ENCODE data around the gene TMEM18. TPM values are rescaled to one million over a fixed set of nuclear protein-coding genes. Genes with fewer than 3 reads are reported as not detected.
A peak's percentile ranks its signal among the peaks of the same experiment; 100 is the strongest.

TMEM18 gene
- total and polyA plus RNA-seq, 2 of the 13 experiments (the other 11 are each of a cell fraction or from before 2014, with no cell fraction given), result 45.9 to 49.4 TPM

DNA sequence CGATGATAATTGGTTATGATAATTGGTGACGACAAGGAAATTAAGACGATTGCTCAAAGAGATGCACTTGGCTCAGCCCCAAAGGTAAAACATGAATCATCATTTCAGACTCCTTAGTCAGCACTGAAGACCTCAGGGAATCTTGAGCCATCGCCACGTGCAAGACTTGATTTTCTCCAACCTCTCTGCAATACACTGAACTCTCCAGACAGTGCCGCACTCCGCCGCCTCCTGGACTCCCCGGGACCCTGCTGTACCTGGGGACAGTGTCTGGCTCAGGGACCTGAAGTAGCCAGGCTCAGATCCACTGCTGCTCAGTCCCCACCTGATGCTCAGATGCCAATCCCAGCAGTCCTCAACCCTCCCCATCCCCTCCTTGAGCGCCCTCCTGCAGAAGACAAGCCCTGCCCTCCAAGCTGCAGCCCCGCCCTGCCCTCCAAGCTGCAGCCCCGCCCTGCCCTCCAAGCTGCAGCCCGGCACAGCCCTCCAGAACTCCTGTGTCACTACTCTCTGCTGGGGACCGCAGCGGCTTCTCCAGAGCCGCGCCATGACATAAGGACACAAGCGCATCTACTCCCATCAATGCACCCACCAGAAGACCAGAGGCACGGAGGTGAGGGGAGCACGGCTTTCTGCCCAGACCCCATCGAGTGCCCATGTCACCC lies 1.1 kb downstream of the TMEM18 start (continued):
- TF ChIP-seq SNAI1 (CRISPR knock-in tag; IDR thresholded peaks at IDR 0.05; ENCODE audit: borderline replicate concordance), result no peak
- TF ChIP-seq CBX1 (IDR thresholded peaks at IDR 0.05; ENCODE audit: low read depth), result no peak
- TF ChIP-seq, protein P1, sequence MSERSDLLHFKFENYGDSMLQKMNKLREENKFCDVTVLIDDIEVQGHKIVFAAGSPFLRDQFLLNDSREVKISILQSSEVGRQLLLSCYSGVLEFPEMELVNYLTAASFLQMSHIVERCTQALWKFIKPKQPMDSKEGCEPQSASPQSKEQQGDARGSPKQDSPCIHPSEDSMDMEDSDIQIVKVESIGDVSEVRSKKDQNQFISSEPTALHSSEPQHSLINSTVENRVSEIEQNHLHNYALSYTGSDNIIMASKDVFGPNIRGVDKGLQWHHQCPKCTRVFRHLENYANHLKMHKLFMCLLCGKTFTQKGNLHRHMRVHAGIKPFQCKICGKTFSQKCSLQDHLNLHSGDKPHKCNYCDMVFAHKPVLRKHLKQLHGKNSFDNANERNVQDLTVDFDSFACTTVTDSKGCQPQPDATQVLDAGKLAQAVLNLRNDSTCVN (CRISPR knock-in tag; IDR thresholded peaks at IDR 0.05; ENCODE audit: borderline replicate concordance), result no peak
- TF ChIP-seq NR2F1 (CRISPR knock-in tag; IDR thresholded peaks at IDR 0.05), result no peak
- no peak for TF ChIP-seq ZNF431 (CRISPR knock-in tag; IDR thresholded peaks at IDR 0.05; ENCODE audit: borderline replicate concordance, low read depth)
- no peak for TF ChIP-seq NCOA1 (CRISPR knock-in tag; IDR thresholded peaks at IDR 0.05)
- TF ChIP-seq, protein P2, sequence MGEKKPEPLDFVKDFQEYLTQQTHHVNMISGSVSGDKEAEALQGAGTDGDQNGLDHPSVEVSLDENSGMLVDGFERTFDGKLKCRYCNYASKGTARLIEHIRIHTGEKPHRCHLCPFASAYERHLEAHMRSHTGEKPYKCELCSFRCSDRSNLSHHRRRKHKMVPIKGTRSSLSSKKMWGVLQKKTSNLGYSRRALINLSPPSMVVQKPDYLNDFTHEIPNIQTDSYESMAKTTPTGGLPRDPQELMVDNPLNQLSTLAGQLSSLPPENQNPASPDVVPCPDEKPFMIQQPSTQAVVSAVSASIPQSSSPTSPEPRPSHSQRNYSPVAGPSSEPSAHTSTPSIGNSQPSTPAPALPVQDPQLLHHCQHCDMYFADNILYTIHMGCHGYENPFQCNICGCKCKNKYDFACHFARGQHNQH (CRISPR knock-in tag; IDR thresholded peaks at IDR 0.05), result 0 out of 2 replicates have a peak, but pooled peaks have one; percentile 21
- TF ChIP-seq NPAS2 (CRISPR knock-in tag; IDR thresholded peaks at IDR 0.05; ENCODE audit: borderline replicate concordance), result no peak
- no peak for TF ChIP-seq HNF4G (IDR thresholded peaks at IDR 0.05; ENCODE audit: borderline replicate concordance, low read depth, low read length)
- no peak for TF ChIP-seq HNF4G (CRISPR knock-in tag; IDR thresholded peaks at IDR 0.05; ENCODE audit: borderline replicate concordance, low read depth)
- TF ChIP-seq ZNF788 (CRISPR knock-in tag; IDR thresholded peaks at IDR 0.05; ENCODE audit: borderline replicate concordance), result no peak
- TF ChIP-seq, protein P3, sequence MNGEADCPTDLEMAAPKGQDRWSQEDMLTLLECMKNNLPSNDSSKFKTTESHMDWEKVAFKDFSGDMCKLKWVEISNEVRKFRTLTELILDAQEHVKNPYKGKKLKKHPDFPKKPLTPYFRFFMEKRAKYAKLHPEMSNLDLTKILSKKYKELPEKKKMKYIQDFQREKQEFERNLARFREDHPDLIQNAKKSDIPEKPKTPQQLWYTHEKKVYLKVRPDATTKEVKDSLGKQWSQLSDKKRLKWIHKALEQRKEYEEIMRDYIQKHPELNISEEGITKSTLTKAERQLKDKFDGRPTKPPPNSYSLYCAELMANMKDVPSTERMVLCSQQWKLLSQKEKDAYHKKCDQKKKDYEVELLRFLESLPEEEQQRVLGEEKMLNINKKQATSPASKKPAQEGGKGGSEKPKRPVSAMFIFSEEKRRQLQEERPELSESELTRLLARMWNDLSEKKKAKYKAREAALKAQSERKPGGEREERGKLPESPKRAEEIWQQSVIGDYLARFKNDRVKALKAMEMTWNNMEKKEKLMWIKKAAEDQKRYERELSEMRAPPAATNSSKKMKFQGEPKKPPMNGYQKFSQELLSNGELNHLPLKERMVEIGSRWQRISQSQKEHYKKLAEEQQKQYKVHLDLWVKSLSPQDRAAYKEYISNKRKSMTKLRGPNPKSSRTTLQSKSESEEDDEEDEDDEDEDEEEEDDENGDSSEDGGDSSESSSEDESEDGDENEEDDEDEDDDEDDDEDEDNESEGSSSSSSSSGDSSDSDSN (CRISPR knock-in tag; IDR thresholded peaks at IDR 0.05), result no peak
- TF ChIP-seq CCAR2 (optimal IDR thresholded peaks at IDR 0.05; ENCODE audit: low read depth, low read length), result no peak
- no peak for TF ChIP-seq SP140L (CRISPR knock-in tag; IDR thresholded peaks at IDR 0.05; ENCODE audit: borderline replicate concordance)
- TF ChIP-seq HMGA1 (CRISPR knock-in tag; conservative IDR thresholded peaks at IDR 0.05), result no peak
- TF ChIP-seq, protein P4, sequence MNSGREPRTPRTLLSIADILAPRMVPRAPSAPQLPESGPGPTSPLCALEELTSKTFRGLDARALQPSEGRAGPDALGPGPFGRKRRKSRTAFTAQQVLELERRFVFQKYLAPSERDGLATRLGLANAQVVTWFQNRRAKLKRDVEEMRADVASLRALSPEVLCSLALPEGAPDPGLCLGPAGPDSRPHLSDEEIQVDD (CRISPR knock-in tag; IDR thresholded peaks at IDR 0.05; ENCODE audit: borderline replicate concordance), result no peak
- no peak for TF ChIP-seq TSC22D2 (CRISPR knock-in tag; IDR thresholded peaks at IDR 0.05; ENCODE audit: borderline replicate concordance)
- TF ChIP-seq ETV6 (CRISPR knock-in tag; conservative IDR thresholded peaks at IDR 0.05), result no peak
- TF ChIP-seq, protein P5, sequence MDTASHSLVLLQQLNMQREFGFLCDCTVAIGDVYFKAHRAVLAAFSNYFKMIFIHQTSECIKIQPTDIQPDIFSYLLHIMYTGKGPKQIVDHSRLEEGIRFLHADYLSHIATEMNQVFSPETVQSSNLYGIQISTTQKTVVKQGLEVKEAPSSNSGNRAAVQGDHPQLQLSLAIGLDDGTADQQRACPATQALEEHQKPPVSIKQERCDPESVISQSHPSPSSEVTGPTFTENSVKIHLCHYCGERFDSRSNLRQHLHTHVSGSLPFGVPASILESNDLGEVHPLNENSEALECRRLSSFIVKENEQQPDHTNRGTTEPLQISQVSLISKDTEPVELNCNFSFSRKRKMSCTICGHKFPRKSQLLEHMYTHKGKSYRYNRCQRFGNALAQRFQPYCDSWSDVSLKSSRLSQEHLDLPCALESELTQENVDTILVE (CRISPR knock-in tag; IDR thresholded peaks at IDR 0.05), result no peak
- peak; percentile 57; the same call in 1 of the 2 replicates for TF ChIP-seq KLF11 (CRISPR knock-in tag; IDR thresholded peaks at IDR 0.05)
- TF ChIP-seq, protein P6, sequence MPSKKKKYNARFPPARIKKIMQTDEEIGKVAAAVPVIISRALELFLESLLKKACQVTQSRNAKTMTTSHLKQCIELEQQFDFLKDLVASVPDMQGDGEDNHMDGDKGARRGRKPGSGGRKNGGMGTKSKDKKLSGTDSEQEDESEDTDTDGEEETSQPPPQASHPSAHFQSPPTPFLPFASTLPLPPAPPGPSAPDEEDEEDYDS (CRISPR knock-in tag; IDR thresholded peaks at IDR 0.05), result no peak
- peak; percentile 98; the same call in 1 of the 2 replicates for TF ChIP-seq HDAC1 (CRISPR knock-in tag; IDR thresholded peaks at IDR 0.05)
- TF ChIP-seq ZNF761 (CRISPR knock-in tag; conservative IDR thresholded peaks at IDR 0.05), result no peak

Measured in HepG2 (cell line).